Measurements from ENCODE around the gene FOXF1.

The FOXF1 gene

DNA sequence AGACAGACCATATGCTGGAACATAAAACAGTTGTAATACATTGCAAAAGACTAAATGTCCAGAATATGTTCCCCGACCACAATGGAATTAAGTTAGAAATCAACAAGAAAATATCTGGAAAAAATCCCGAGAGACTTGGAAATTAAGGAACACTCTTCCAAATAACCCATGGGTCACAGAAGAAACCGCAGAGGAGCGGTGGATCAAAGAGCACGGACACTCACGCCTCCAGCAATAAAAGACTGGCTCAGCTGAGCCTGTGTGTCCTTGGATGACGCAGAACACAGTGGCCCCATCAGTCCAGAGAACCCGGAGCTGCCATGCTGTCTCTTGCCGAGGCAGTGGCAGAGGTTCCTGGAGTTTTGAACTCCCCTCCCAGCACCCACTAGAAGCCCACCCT, 30.9 kb upstream of the FOXF1 start:
- no peak overlapping the region for H3K27ac ChIP-seq

DNA sequence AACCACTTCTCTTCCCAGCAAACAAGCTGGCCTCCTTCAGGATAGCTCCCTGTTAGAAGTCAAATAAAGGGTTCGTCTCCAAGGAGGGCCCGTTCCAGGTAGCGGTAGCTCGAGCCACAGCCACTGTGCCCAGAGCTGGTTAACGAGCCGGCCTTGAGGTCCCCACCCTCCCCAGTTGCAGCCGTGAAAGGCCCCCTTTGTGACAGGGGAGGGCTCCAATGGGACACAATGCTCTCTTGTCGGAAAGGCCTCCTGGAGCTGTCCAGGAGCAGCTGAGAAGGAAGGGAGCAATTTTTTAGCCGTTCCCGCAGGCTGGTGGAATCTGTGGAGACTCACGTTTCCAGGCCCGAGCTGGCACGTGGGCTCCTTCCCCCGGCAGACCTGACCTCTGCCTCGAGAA, 29.9 kb upstream of the FOXF1 start:
- no peak overlapping the region for H3K27ac ChIP-seq
- TF ChIP-seq, protein P1, sequence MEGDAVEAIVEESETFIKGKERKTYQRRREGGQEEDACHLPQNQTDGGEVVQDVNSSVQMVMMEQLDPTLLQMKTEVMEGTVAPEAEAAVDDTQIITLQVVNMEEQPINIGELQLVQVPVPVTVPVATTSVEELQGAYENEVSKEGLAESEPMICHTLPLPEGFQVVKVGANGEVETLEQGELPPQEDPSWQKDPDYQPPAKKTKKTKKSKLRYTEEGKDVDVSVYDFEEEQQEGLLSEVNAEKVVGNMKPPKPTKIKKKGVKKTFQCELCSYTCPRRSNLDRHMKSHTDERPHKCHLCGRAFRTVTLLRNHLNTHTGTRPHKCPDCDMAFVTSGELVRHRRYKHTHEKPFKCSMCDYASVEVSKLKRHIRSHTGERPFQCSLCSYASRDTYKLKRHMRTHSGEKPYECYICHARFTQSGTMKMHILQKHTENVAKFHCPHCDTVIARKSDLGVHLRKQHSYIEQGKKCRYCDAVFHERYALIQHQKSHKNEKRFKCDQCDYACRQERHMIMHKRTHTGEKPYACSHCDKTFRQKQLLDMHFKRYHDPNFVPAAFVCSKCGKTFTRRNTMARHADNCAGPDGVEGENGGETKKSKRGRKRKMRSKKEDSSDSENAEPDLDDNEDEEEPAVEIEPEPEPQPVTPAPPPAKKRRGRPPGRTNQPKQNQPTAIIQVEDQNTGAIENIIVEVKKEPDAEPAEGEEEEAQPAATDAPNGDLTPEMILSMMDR (IDR thresholded peaks at IDR 0.05), result no peak
- no peak for TF ChIP-seq ZFX (IDR thresholded peaks at IDR 0.05; ENCODE audit: borderline replicate concordance)

More for the DNA sequence above, 30.9 kb upstream of the FOXF1 start:
- TF ChIP-seq, protein P1 (IDR thresholded peaks at IDR 0.05), result no peak
- no peak for TF ChIP-seq ZFX (IDR thresholded peaks at IDR 0.05; ENCODE audit: borderline replicate concordance)

DNA sequence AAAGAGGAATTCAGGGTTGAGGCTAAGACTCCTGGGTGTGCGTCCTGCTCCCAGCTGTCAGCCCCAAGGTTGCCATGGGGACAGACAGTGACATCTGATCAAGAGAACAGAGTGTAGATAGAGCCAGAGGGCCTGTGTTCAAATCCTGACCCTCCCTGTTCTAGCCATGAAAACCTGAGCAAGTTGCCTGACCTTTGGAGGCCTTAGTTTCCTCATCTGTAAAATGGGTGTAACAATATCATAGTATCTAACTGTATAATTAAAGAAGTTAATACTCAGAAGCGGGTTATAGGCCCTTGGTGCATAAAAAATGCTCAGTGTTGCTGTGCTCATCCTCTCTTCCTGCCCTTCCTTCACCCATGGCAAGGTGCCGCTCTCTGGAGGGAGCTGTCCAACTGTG, 28.7 kb upstream of the FOXF1 start:
- no peak for TF ChIP-seq ZFX (IDR thresholded peaks at IDR 0.05; ENCODE audit: borderline replicate concordance)
- TF ChIP-seq, protein P1 (IDR thresholded peaks at IDR 0.05), result no peak
- no peak overlapping the region for H3K27ac ChIP-seq

DNA sequence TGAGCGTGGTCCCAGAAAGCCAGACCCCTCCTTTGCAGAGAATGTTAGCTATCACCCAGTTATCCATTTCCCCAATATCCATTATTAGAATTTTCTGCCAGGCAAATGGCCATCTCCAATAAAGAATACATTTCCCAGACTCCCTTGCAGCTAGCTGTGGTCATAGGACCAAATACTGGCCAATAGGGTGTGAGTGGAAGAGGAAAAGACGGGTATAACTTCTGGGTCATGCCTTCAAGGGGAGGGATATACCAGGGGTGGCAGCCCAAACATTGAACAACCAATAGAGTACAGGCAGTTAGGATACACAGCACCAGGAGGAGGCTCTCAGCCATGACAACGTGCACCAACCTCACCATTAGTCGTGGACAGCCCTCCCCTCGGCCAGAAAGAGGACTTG, 26.1 kb upstream of the FOXF1 start:
- TF ChIP-seq, protein P1 (IDR thresholded peaks at IDR 0.05), result no peak
- TF ChIP-seq ZFX (IDR thresholded peaks at IDR 0.05; ENCODE audit: borderline replicate concordance), result no peak
- no peak overlapping the region for H3K27ac ChIP-seq

DNA sequence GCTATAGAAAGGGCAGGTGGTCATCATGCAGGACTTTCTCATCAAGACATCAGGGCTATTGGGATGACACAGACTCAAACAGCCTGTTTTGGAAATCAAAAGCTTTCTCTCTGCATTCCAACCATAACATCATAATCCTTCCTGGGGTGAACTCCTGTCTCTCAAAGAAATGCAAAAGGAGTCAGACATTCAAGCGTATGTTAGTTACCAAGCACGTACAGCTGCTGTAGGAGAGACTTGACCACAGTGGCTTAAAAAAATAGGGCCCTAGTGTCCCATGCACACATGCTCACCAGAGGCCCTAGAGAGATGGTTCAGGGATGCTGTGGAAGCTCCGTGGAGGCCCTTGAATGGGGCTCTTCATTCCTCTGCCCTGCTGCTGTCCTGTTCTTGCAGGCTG, 24.6 kb upstream of the FOXF1 start:
- no peak overlapping the region for H3K27ac ChIP-seq
- TF ChIP-seq, protein P1 (IDR thresholded peaks at IDR 0.05), result no peak
- TF ChIP-seq ZFX (IDR thresholded peaks at IDR 0.05; ENCODE audit: borderline replicate concordance), result no peak

DNA sequence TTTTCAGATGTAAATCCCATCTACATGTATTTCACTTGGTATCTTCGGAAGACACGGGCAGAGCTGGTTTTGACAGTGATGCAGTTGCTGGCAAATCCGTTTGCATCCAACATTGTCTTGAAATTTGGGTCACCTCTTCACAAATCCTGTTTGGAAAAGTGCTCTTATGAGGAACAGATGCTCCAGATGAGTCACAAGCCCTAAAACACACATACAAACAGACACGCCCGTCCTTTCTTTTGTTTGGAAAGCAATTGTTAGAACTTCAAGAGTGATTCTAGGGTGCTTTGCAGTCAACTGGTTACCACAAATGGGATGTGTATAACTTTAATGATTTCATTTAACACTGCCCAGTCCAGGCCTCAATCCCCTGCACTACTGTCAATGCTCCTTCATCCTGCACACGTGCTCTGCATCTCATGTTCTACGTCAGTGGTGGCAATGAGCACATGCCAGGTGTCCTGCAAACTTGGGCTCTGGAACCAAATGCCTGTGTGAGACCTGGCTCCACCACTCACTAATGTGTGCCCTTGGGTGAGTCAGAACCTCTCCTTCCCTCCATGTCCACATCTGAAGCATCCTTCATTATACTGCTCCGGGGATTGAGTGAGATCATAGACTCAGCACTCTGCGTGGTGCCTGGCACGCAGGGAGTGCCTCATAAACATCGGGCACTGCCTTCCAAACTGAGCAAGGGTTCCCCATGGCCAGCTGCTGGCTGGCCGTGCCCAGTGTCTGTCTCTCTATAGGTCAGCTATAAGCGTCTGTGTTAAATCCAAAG, 19.3 kb upstream of the FOXF1 start:
- no peak overlapping the region for H3K27ac ChIP-seq
- TF ChIP-seq, protein P1 (IDR thresholded peaks at IDR 0.05), result no peak
- TF ChIP-seq ZFX (IDR thresholded peaks at IDR 0.05; ENCODE audit: borderline replicate concordance), result no peak

DNA sequence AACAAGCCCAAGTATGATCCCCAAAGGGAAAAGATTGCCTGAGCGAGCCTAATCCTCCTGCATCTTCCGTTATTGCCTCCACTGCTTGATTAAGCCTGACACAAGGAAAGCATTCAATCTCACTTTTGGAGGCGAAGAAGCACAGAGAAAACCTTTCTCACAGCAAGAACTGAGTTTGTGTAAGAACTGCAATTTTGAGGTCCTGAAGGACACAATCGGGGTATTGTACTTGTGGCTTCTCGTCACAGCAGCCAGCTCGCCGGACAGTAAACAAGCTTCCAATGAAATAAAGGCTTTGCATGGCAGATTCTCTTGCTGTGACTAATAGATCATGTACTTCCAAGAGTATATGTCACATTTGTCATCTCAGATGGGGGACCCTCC, 18.7 kb upstream of the FOXF1 start:
- TF ChIP-seq, protein P1 (IDR thresholded peaks at IDR 0.05), result no peak
- TF ChIP-seq ZFX (IDR thresholded peaks at IDR 0.05; ENCODE audit: borderline replicate concordance), result no peak
- H3K27ac ChIP-seq, result no peak overlapping the region

All from 22Rv1 (cell line).